H1 (cell line): ENCODE data around the gene ACOT7. TPM values are rescaled to one million over a fixed set of nuclear protein-coding genes. Genes with fewer than 3 reads are reported as not detected.

Source experiments
- EGR1 ChIP-seq: IDR thresholded peaks from 2 replicates; pipeline ENCODE4 v1.6.1; 2011; ENCODE audit warnings: low read depth, low read length, borderline replicate concordance
- RFX5 ChIP-seq: IDR thresholded peaks from 2 replicates; pipeline ENCODE4 v1.6.1; 2011; ENCODE audit warnings: low read depth, low read length, improper control_type of control experiment, borderline replicate concordance
- polyA plus RNA-seq, 7 experiments: library from polyadenylated mRNA; depleted of rRNA in 3 of 7; stranded (reverse) in 5 of 7; unstranded in 2 of 7; fragments of >200 nt in 5 of 7; fragments of 200-250 nt in 2 of 7; gene quantifications; 1 replicate in 5 of 7; 2 replicates in 1 of 7; 4 replicates in 1 of 7; pipeline versions ENCODE4 v1.2.1 to v1.2.3, GENCODE V29; 2011 to 2013; ENCODE audit warnings: missing spikeins in 2 of 7, mixed read lengths in 2 of 7
- total RNA-seq: library from RNA; stranded (reverse); fragmentation: NEBNext Ultra II Directional; extraction: Animal tissue kit (Norgen Biotek cat#: 25700); gene quantifications from 2 replicates; pipeline ENCODE4 v1.2.1, GENCODE V29; 2021
- TF ChIP-seq, protein P1 (sequence below): IDR thresholded peaks from 2 replicates; pipeline ENCODE4 v1.6.1; 2012; ENCODE audit warnings: inconsistent platforms

Gene ACOT7
- total and polyA plus RNA-seq, 2 of the 8 experiments (the other 6 are each of a cell fraction or from before 2014, with no cell fraction given): 151 to 214 TPM

DNA sequence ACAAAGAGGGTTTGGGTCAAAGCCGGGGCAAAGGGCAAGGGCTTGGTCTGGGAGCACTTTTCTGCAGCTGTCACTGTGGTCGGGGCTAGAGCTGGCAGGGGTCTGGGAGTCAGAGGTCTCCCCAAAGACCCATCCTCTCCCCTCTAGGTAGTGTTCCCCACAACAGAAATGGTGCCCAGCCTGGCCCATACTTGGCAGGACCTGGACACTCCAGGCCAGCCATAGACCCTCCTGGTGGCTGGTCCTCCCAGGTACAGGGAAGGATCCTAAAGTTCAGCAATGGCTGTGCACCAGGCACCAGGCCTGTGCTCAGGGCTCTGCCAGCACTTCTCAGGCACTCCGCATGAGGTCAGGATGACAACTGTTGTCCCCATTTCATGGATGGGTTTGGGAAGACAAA, 42.0 kb upstream of the ACOT7 start (continued):
- TF ChIP-seq, protein P1, sequence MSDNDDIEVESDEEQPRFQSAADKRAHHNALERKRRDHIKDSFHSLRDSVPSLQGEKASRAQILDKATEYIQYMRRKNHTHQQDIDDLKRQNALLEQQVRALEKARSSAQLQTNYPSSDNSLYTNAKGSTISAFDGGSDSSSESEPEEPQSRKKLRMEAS: no peak
- TF ChIP-seq RFX5 (no peak), EGR1 (no peak)
